Body of pancreas (tissue), 4 donors: ENCODE measurements around the gene PDE8B. TPM values are rescaled to one million over a fixed set of nuclear protein-coding genes. Genes with fewer than 3 reads are reported as not detected.

Source experiments
- ATAC-seq: fragments of 150-250 bp; one replicate; pipeline ENCODE4 v1.9.1; 2016
- DNase-seq, 4 donors: peaks; one replicate each; pipeline ENCODE4 v3.0.0-alpha.2; 2019
- H3K27ac ChIP-seq, 4 donors: fragments of 200-600 bp; sonication (generic); 1 replicate in 3 of 4; 2 replicates in 1 of 4; pipeline versions ENCODE4 v1.5.1 to v1.6.1; 2016 to 2019; ENCODE audit warnings: mild to moderate bottlenecking in 1 of 4, mixed read lengths in 1 of 4, moderate library complexity in 1 of 4
- H3K27me3 ChIP-seq, 2 donors: fragments of 200-600 bp; sonication (generic); one replicate each; pipeline ENCODE4 v1.6.0; 2016; ENCODE audit warnings: mild to moderate bottlenecking in 1 of 2
- H3K36me3 ChIP-seq, 2 donors: fragments of 200-600 bp; sonication (generic); replicated peaks in 1 of 2; 2 replicates each; pipeline ENCODE4 v1.5.1; 2016; ENCODE audit warnings: low read depth in 2 of 2; ENCODE audit not compliant: insufficient read depth in 1 of 2
- H3K4me1 ChIP-seq: fragments of 200-600 bp; sonication (generic); one replicate; pipeline ENCODE4 v1.6.0; 2016
- H3K4me3 ChIP-seq, 2 donors: fragments of 200-600 bp; sonication (generic); 1 replicate in 1 of 2; 2 replicates in 1 of 2; pipeline ENCODE4 v1.5.1; 2016 to 2019
- H3K9me3 ChIP-seq, 3 donors: fragments of 200-600 bp; sonication (generic); 1 replicate in 2 of 3; 2 replicates in 1 of 3; pipeline ENCODE4 v1.5.1; 2016
- CTCF ChIP-seq, 7 experiments: fragments of 450-650 bp in 4 of 7; fragments of 200-600 bp in 3 of 7; sonication (generic) in 3 of 7; IDR thresholded peaks; one replicate each; pipeline ENCODE4 v1.5.1; 2016 to 2019; ENCODE audit warnings: antibody characterized with exemption in 7 of 7
- POLR2A ChIP-seq, 3 donors: fragments of 450-650 bp; IDR thresholded peaks; one replicate each; pipeline ENCODE4 v1.6.1; 2016; ENCODE audit warnings: antibody characterized with exemption in 3 of 3, mild to moderate bottlenecking in 2 of 3
- WGBS, 2 donors: methylation state at CpG; one replicate each; pipeline ENCODE4 v1.1.5; 2017; 5-methylcytosine and 5-hydroxymethylcytosine counted together
- intact Hi-C: fragments of 100-400 bp; cut with DNase I; formaldehyde crosslinking; loops from one replicate; pipeline ENCODE4 v1.15.1; 2023
- total RNA-seq, 2 donors: library from RNA; depleted of rRNA; stranded (reverse); fragments of >200 nt; gene quantifications; one replicate each; pipeline ENCODE4 v1.1.0, GENCODE V29; 2016

Gene PDE8B
- total RNA-seq, 2 donors from 2014 or later = 8.3 to 15.8 TPM

GRCh38 chr5:77213601-77214000 lies 3.1 kb downstream of the PDE8B start:
- 78 to 83% methylated on average over 1 of the region's 1 CpG for WGBS, 2 donors
- no peaks in the 10 kb centered on the region for H3K9me3 ChIP-seq
- no peak overlapping the region for H3K4me3 ChIP-seq
- TF ChIP-seq POLR2A (IDR thresholded peaks at IDR 0.05) (no peak), CTCF (IDR thresholded peaks at IDR 0.05) (no peak)
- H3K4me1 ChIP-seq = peaks cover 15% of the 10 kb centered on the region
- ATAC-seq = no peak
- H3K27me3 ChIP-seq = peaks cover 0 to 10% of the 10 kb centered on the region in 2 donors
- intact Hi-C loops = no loop called here
- no peak overlapping the region for H3K27ac ChIP-seq
- DNase-seq = no peak
- no peaks in the 10 kb centered on the region for H3K36me3 ChIP-seq

- no peak overlapping the region for H3K27ac ChIP-seq
- H3K9me3 ChIP-seq = no peaks in the 10 kb centered on the region
- no peak overlapping the region for H3K4me3 ChIP-seq
- DNase-seq (no peak), ATAC-seq (no peak)
- H3K27me3 ChIP-seq = peaks cover 0 to 10% of the 10 kb centered on the region in 2 donors
- peaks cover 15% of the 10 kb centered on the region for H3K4me1 ChIP-seq
- 77 to 84% methylated on average over 4 of the region's 4 CpGs for WGBS, 2 donors
- no peaks in the 10 kb centered on the region for H3K36me3 ChIP-seq
- intact Hi-C loops = no loop called here
- TF ChIP-seq POLR2A (IDR thresholded peaks at IDR 0.05) (no peak), CTCF (IDR thresholded peaks at IDR 0.05) (no peak)
Observed at GRCh38 chr5:77214151-77214550, 3.7 kb downstream of the PDE8B start.

GRCh38 chr5:77218263-77218662 lies 7.8 kb downstream of the PDE8B start:
- no peak for TF ChIP-seq POLR2A (IDR thresholded peaks at IDR 0.05)
- peak in 3 of 7 experiments; percentile 14 to 18 (median 17) for TF ChIP-seq CTCF (IDR thresholded peaks at IDR 0.05)
- Histone ChIP-seq H3K27me3 (no peaks in the 10 kb centered on the region), H3K27ac (no peak overlapping the region), H3K4me1 (no peaks in the 10 kb centered on the region), H3K4me3 (no peak overlapping the region), H3K36me3 (no peaks in the 10 kb centered on the region), H3K9me3 (no peaks in the 10 kb centered on the region)
- intact Hi-C loops = no loop called here
- DNase-seq (no peak), ATAC-seq (no peak)
- WGBS, 2 donors = 59 to 64% methylated on average over 4 of the region's 4 CpGs

- ATAC-seq = no peak
- intact Hi-C loops = no loop called here
- H3K36me3 ChIP-seq = no peaks in the 10 kb centered on the region
- H3K27me3 ChIP-seq = no peaks in the 10 kb centered on the region
- no peak overlapping the region for H3K4me3 ChIP-seq
- H3K27ac ChIP-seq = no peak overlapping the region
- TF ChIP-seq POLR2A (IDR thresholded peaks at IDR 0.05) = no peak
- no peak for TF ChIP-seq CTCF (IDR thresholded peaks at IDR 0.05)
- H3K9me3 ChIP-seq = no peaks in the 10 kb centered on the region
- DNase-seq = no peak
- peaks cover 4% of the 10 kb centered on the region for H3K4me1 ChIP-seq
- 70 to 79% methylated on average over 3 of the region's 3 CpGs for WGBS, 2 donors
Observed at GRCh38 chr5:77221115-77221514, 10.6 kb downstream of the PDE8B start.

GRCh38 chr5:77222722-77223121 lies 12.2 kb downstream of the PDE8B start:
- ATAC-seq (no peak), DNase-seq (no peak)
- intact Hi-C loops = no loop called here

More at GRCh38 chr5:77222722-77223121, 12.2 kb downstream of the PDE8B start:
- H3K4me1 ChIP-seq = peaks cover 4% of the 10 kb centered on the region
- H3K9me3 ChIP-seq = no peaks in the 10 kb centered on the region
- H3K36me3 ChIP-seq = no peaks in the 10 kb centered on the region
- 83 to 88% methylated on average over 1 of the region's 1 CpG for WGBS, 2 donors
- TF ChIP-seq POLR2A (IDR thresholded peaks at IDR 0.05) (no peak), CTCF (IDR thresholded peaks at IDR 0.05) (no peak)
- no peak overlapping the region for H3K4me3 ChIP-seq
- H3K27me3 ChIP-seq = no peaks in the 10 kb centered on the region
- H3K27ac ChIP-seq = no peak overlapping the region
